Stimulated activated CD4-positive, alpha-beta T cell treated with anti-CD3 and anti-CD28 coated beads, Interleukin-15, amount 100 ng/mL, for 1 hour (primary cell): Measurements from ENCODE around the gene FLVCR2.
"Not testable (repeated sequence)": the region's sequence is repeated elsewhere in the genome, so short reads cannot be mapped to it uniquely, and the experiment has no call there.

Experiments
- DNase-seq, 2 donors: peaks; one replicate each; pipeline ENCODE4 v3.0.0-alpha.2; 2020; ENCODE audit warnings: low read depth in 1 of 2, low spot score in 1 of 2

The FLVCR2 gene

GRCh38 chr14:75660630-75661498 is 82.4 kb downstream of the FLVCR2 start, which contains the start of the genes ERG28 and TTLL5:
Gene ERG28, minus strand, starts transcription at chr14:75660876. Its CDS starts 3,374 bp downstream, at chr14:75657502.
Gene TTLL5, plus strand, starts transcription at chr14:75661246. Its CDS starts 1,904 bp downstream, at chr14:75663150.
- peak; percentile 93 to 94 for DNase-seq

GRCh38 chr14:75661499-75661814 is 83.0 kb downstream of the FLVCR2 start:
- no peak for DNase-seq

GRCh38 chr14:75662966-75663365 is 84.5 kb downstream of the FLVCR2 start:
- DNase-seq: no peak

- DNase-seq: no peak
These were observed 88.8 kb downstream of the FLVCR2 start for GRCh38 chr14:75667099-75667765.

GRCh38 chr14:75672605-75673192 is 94.3 kb downstream of the FLVCR2 start:
- DNase-seq: no peak

- DNase-seq: no peak
These were observed 95.1 kb downstream of the FLVCR2 start for GRCh38 chr14:75673345-75674035.

GRCh38 chr14:75675265-75675960 is 97.0 kb downstream of the FLVCR2 start:
- no peak for DNase-seq

- DNase-seq: no peak
These were observed 107.5 kb downstream of the FLVCR2 start for GRCh38 chr14:75685910-75686309.

GRCh38 chr14:75689012-75689411 is 110.6 kb downstream of the FLVCR2 start:
- no peak for DNase-seq

- no peak for DNase-seq
These were observed 111.6 kb downstream of the FLVCR2 start for GRCh38 chr14:75690010-75690409.

- not testable (repeated sequence) for DNase-seq
These were observed 116.6 kb downstream of the FLVCR2 start for GRCh38 chr14:75695025-75695424.

GRCh38 chr14:75697386-75697785 is 119.0 kb downstream of the FLVCR2 start:
- DNase-seq: no peak
